GM19463 (cell line): ENCODE data around the gene BCL2L1.
A peak's percentile ranks its signal among the peaks of the same experiment; 100 is the strongest.
"Not testable (repeated sequence)": the region's sequence is repeated elsewhere in the genome, so short reads cannot be mapped to it uniquely, and the experiment has no call there.

Source experiments
- ATAC-seq: cut with Tn5 transposase; IDR thresholded peaks from one replicate; pipeline ENCODE4 v1.9.1; 2021; ENCODE audit warnings: mild to moderate bottlenecking, moderate library complexity; ENCODE audit not compliant: unreplicated experiment

BCL2L1 gene

GRCh38 chr20:31677553-31678260, 45.0 kb downstream of the BCL2L1 start:
- no peak for ATAC-seq

GRCh38 chr20:31676609-31676989, 46.1 kb downstream of the BCL2L1 start:
- ATAC-seq: no peak

GRCh38 chr20:31675828-31676608, 46.6 kb downstream of the BCL2L1 start:
- ATAC-seq: no peak

GRCh38 chr20:31674895-31675827, 47.5 kb downstream of the BCL2L1 start:
- peak; percentile 79 for ATAC-seq

GRCh38 chr20:31673943-31674463, 48.7 kb downstream of the BCL2L1 start:
- ATAC-seq: no peak

- no peak for ATAC-seq
Observed at GRCh38 chr20:31673435-31673834, 49.2 kb downstream of the BCL2L1 start.

- ATAC-seq: no peak
Observed at GRCh38 chr20:31671324-31671723, 51.3 kb downstream of the BCL2L1 start.

GRCh38 chr20:31670371-31671228, 52.1 kb downstream of the BCL2L1 start:
- no peak for ATAC-seq

- no peak for ATAC-seq
Observed at GRCh38 chr20:31669876-31670275, 52.8 kb downstream of the BCL2L1 start.

GRCh38 chr20:31668944-31669343, 53.7 kb downstream of the BCL2L1 start:
- ATAC-seq: not testable (repeated sequence)

GRCh38 chr20:31667315-31668285, 55.1 kb downstream of the BCL2L1 start:
- ATAC-seq: no peak

- no peak for ATAC-seq
Observed at GRCh38 chr20:31666258-31667042, 56.2 kb downstream of the BCL2L1 start.

- ATAC-seq: no peak
Observed at GRCh38 chr20:31665753-31666152, 56.9 kb downstream of the BCL2L1 start.

GRCh38 chr20:31664696-31665354, 57.8 kb downstream of the BCL2L1 start:
- no peak for ATAC-seq

- no peak for ATAC-seq
Observed at GRCh38 chr20:31663838-31664695, 58.6 kb downstream of the BCL2L1 start.

- ATAC-seq: no peak
Observed at GRCh38 chr20:31663524-31663837, 59.2 kb downstream of the BCL2L1 start.

- no peak for ATAC-seq
Observed at GRCh38 chr20:31662372-31662854, 60.3 kb downstream of the BCL2L1 start.
